PFSK-1 (cell line): ENCODE measurements around the gene NIPAL4.

Source experiments
- POLR2AphosphoS5 ChIP-seq: IDR thresholded peaks from 2 replicates; pipeline ENCODE4 v1.6.1; 2012; ENCODE audit warnings: low read depth, mild to moderate bottlenecking, control low read depth, low read length, moderate library complexity
- TF ChIP-seq, protein P1 (sequence below), 2 experiments: IDR thresholded peaks; 2 replicates each; pipeline versions ENCODE4 v1.6.1 to v1.8.0; 2011 to 2012; ENCODE audit warnings: low read depth in 2 of 2, low read length in 2 of 2, control low read depth in 1 of 2, inconsistent platforms in 1 of 2, mild to moderate bottlenecking in 1 of 2, moderate library complexity in 1 of 2; ENCODE audit not compliant: insufficient read depth in 1 of 2

DNA sequence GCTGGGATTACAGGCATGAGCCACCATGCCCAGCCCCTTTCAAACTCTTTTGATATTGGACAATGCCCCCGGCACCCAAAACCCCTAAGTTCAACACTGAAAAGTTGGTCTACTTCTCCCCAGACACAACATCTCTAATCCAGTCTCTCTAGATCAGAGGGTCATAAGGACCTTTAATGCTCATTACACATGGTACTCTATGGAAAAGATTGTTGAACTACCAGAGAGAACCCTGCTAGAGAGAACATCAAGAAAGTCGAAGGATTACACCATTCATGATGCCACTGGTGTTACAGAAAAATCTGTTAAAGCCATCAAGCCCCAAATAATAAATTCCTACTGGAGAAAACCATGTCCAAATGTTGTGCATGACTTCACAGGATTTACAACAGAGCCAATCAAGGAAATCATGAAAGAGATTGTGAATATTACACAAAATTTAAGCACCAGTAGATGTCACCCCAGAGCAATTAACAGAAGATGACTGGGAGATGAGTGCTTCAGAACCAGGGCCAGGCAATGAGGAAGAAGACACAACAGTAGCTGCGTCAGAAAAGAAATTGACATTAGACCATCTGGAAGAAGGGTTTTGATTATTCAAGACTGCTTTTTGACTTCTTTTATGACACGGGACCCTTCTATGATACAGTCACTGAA, 28.3 kb upstream of the NIPAL4 start:
- no peak for TF ChIP-seq POLR2AphosphoS5
- TF ChIP-seq, protein P1, sequence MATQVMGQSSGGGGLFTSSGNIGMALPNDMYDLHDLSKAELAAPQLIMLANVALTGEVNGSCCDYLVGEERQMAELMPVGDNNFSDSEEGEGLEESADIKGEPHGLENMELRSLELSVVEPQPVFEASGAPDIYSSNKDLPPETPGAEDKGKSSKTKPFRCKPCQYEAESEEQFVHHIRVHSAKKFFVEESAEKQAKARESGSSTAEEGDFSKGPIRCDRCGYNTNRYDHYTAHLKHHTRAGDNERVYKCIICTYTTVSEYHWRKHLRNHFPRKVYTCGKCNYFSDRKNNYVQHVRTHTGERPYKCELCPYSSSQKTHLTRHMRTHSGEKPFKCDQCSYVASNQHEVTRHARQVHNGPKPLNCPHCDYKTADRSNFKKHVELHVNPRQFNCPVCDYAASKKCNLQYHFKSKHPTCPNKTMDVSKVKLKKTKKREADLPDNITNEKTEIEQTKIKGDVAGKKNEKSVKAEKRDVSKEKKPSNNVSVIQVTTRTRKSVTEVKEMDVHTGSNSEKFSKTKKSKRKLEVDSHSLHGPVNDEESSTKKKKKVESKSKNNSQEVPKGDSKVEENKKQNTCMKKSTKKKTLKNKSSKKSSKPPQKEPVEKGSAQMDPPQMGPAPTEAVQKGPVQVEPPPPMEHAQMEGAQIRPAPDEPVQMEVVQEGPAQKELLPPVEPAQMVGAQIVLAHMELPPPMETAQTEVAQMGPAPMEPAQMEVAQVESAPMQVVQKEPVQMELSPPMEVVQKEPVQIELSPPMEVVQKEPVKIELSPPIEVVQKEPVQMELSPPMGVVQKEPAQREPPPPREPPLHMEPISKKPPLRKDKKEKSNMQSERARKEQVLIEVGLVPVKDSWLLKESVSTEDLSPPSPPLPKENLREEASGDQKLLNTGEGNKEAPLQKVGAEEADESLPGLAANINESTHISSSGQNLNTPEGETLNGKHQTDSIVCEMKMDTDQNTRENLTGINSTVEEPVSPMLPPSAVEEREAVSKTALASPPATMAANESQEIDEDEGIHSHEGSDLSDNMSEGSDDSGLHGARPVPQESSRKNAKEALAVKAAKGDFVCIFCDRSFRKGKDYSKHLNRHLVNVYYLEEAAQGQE (IDR thresholded peaks at IDR 0.05; ENCODE audit: insufficient read depth in 1 of 2, low read depth in 2 of 2, low read length in 2 of 2), result no peak
